ENCODE data around the gene SNRK.

The SNRK gene

DNA sequence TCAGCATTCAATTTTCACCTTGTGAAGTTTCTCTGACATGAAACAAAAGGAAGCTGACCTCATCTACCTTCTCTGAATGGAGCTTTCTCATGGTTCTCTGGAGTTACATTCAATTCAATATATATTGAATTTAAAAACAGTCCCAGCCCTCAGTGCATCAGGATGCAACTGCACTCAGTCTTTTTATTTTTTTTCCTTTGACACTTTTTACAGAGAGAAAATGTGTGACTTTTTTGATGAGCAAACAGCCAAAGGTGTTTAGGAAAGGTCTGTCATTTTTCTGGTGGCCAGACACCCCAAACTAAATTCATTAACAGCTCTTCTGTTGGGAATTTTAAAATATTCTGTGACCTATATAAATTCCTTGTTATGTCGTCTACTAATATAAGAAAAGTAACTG, 19.3 kb upstream of the SNRK start:
- in situ Hi-C loops (cut with MboI; ENCODE audit: low sequenced_read_pairs) = no loop called here

DNA sequence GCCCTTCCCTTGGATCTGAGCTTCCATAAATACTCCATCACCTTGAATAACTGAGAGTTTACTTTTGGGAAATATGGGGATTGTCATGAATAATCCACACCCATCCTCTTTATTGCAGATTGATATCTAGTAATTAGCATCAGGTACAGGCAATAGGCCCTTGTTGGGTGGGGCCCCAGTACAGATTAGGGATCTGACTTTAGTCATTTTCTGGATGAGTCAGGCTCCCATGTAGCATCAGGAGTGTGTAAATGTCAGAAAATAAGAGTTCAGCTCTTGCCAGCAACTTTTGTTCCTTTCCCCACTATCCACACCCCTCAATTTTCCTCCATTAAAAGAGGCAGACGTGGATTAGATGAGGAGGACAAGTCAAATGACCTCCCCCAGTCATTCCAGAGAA, 17.7 kb upstream of the SNRK start:
- in situ Hi-C loops (cut with MboI; ENCODE audit: low sequenced_read_pairs) = no loop called here

- in situ Hi-C loops (cut with MboI; ENCODE audit: low sequenced_read_pairs) = no loop called here
These were observed 16.3 kb upstream of the SNRK start for GRCh38 chr3:43270078-43270477.

DNA sequence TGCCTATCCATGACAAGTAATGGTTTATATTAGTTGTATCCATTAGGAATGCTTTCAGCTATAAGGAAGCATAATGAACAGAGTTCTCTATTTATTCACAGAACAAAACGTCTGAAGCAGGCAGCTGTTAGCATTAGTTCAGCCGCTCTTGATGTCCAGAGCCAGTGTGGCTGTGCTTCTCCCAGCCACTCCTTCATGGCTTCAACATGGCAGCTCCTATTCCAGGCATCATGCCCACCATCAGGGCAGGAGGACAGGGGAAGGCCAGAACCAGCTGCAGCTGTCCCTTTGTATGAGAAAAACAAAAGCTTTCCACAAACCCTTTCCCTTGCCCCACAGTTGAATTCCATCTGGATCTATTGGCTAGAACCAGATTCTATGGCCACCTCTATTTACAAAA, 12.9 kb upstream of the SNRK start:
- in situ Hi-C loops (cut with MboI; ENCODE audit: low sequenced_read_pairs) = no loop called here

GRCh38 chr3:43279082-43279481, 7.3 kb upstream of the SNRK start:
- in situ Hi-C loops (cut with MboI; ENCODE audit: low sequenced_read_pairs) = no loop called here

DNA sequence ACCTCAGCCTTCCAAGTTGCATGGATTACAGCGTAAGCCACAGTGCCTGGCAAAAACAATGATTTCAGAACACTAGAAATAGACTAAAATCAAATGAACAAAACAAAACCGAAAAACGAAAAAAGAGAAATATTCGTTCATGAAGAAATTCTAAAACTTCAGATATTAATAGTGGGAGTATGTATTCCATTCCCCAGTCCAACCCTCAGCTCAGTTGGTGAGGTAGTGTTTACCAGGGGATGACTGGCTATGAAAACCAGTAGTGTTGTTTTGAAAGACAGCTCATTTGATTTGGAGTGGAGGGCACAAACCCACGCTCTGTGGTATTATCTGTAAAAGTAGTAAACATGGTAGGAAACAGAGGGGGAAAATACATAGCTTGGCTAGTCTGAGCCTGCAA, 6.8 kb upstream of the SNRK start:
- in situ Hi-C loops (cut with MboI; ENCODE audit: low sequenced_read_pairs) = no loop called here

DNA sequence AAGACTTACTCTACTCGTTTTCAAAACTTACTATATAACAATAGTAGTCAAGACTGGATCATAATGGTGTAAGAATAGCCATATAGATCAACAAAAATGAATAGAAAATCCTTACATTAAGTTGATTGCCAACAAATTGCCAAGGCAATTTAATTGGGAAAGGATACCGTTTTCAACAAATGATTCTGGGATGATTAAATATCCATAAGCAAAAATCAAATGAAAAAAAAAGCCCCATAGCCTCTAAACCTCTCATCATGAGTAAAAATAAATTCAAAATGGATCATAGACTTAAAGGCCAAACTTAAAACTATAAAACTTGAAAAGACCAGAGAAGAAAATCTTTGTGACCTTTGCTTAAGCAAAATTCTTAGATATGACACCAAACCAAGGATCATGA, 5.3 kb upstream of the SNRK start:
- in situ Hi-C loops (cut with MboI; ENCODE audit: low sequenced_read_pairs) = no loop called here

- in situ Hi-C loops (cut with MboI; ENCODE audit: low sequenced_read_pairs) = no loop called here
These were observed 2.2 kb upstream of the SNRK start for GRCh38 chr3:43284171-43284570.

DNA sequence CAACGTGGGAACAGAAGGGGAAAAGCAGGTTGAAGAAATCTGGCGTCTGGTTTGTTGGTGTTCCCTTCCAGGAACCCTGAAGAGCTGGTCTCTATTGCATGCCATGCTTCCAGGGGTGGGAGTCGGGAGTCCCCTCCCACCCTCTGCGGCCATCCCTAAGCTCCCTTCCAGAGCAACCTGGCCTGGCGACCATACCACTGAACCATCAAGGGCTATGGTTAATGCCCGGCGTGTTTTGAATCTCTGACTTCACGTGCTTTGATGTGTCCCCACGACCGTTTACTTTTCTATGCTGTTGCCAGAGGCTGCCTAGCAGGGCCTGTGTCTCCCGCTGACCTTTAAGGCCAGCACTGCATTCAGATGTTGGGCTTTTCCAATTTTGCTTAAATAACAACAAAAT, 696 bp upstream of the SNRK start:
- in situ Hi-C loops (cut with MboI; ENCODE audit: low sequenced_read_pairs) = no loop called here

DNA sequence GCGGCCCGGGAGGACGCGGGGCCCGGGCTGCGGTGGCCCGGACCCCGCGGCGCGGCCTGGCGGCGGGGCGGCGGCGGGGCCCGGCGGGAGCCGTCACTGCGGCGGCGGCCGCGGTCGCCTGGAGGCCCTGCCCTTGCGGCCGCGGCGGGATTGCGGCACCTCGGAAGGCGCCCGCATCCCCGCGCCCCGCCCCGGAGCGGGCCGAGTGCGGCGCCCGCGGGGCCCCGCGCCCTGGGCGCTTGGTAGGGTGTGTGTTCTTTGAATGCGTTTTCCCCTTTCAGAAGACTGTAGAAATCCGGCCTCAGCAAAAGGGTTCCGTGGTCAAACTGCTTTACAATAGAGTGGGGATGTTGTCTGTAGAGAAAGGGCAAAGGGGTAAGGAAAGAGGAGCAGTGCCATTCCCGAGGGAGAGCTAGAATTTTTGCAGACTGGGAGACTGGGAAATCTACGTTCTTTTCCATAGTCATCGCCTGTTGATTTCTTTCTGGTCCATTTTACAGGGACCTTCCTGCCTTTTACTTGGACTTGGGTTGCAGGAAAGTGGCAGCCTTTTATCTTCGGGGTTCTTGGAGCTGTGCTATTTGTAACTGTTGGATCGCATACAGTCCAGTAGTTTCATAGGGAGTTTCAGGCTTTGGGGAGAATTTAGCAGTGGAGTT, 630 bp downstream of the SNRK start:
- in situ Hi-C loops (cut with MboI; ENCODE audit: low sequenced_read_pairs) = no loop called here

DNA sequence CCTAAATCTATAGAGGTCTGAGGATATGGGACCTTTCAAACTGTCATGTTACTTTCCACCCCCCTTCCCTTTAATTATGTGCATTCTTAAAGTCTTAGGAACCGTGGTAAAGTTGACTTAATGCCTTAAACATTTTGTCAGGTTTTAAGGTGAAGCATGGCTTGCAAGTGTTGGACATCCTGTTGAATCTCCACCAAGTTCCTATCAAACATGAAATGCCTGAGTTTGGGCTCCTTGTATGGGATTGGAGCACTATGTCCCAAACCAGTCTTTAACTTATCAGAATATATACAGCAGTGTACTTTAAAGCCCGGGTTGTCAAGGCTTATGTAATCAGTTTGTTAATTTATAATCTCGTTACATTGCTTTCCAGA, 1.1 kb downstream of the SNRK start:
- in situ Hi-C loops (cut with MboI; ENCODE audit: low sequenced_read_pairs) = no loop called here

DNA sequence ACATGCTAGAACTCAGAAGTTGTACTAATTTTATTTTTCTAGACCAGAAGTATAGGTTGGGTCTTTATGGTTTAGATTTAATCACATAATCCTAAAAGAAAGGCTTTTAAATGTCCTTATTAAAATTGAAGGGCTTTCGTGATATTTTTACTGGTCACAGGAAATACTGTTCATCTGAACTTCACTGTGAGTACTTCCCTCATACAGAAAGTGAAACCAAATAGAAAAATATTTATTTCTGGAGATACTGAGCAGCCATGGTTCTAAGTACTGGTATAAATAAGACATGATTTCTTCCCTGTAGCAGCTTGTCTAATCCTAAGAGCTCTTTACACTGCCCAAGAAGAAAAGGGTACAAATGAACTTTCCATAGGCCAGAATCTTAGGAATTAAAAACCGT, 2.0 kb downstream of the SNRK start:
- in situ Hi-C loops (cut with MboI; ENCODE audit: low sequenced_read_pairs) = no loop called here

- in situ Hi-C loops (cut with MboI; ENCODE audit: low sequenced_read_pairs) = no loop called here
These were observed 2.5 kb downstream of the SNRK start for GRCh38 chr3:43288850-43289249.

- in situ Hi-C loops (cut with MboI; ENCODE audit: low sequenced_read_pairs) = no loop called here
These were observed 3.1 kb downstream of the SNRK start for GRCh38 chr3:43289401-43289800.

DNA sequence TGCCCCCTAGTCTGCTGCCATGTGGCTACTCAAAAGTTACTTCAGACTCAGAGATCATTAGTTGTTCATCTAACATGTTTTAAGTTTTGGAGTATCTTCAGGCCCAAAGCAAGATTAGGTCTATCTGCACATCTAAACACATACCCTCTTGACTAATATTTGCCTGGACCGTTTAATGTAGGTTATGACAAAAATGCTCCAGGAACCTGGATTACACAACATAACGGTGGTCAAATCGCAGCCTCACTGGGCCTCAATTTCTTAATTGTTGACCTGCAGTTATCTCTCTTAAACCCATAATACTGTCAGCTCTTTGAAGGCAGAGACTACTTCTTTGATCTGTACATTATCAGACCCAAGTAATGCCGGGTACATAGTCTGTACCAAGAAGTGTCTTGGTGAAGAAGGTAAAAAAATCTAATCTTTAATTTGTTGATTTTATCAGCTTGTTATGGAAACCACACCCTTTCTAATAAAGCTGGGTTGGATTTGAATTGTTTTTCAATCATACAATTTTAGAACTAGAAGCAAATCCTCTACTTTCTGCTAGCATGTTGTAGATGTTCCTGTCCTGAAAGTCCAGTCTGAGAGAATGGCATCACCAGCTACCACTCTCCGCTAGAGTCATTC, 3.6 kb downstream of the SNRK start:
- in situ Hi-C loops (cut with MboI; ENCODE audit: low sequenced_read_pairs) = no loop called here

GRCh38 chr3:43290956-43291355, 4.6 kb downstream of the SNRK start:
- in situ Hi-C loops (cut with MboI; ENCODE audit: low sequenced_read_pairs) = no loop called here

GRCh38 chr3:43291546-43291945, 5.2 kb downstream of the SNRK start:
- in situ Hi-C loops (cut with MboI; ENCODE audit: low sequenced_read_pairs) = no loop called here

DNA sequence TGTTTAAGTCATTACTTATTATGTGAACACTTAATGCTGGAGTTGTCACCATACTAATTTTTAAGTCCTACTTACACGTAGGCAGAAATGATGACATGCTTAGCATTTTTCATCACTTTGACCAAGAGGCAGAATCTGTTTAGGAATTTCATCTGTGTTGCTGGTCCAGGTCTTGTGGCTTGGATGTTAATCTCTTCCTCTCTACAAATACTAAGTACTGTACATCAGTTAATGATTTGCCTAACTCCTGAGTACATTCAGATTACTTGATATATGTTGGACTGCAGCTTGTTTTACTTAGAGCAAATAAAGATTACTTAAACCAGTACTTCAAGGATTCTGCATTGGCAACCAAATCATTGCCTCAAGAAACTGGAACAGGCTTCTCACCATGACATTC, 8.6 kb downstream of the SNRK start:
- in situ Hi-C loops (cut with MboI; ENCODE audit: low sequenced_read_pairs) = no loop called here

DNA sequence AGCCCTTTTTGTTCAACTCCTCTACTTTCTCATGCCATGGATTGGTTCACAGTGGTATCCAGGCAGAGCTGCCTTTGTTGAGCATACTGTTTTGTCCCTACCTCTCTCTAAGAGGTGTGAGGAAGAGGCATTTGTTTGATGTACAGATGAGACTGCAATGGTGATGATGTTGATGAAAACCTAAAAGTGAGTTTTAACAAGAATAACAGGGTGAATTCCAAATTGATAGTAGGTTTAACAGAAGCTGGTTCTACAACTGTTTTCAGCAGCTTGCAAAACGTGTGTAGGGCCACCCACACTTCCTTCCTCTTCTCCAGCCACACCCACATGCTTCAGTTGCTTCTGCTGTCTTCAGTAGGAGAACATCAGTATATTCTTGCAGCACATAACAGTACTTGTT, 10.2 kb downstream of the SNRK start:
- in situ Hi-C loops (cut with MboI; ENCODE audit: low sequenced_read_pairs) = no loop called here

GRCh38 chr3:43298292-43298691, 12.0 kb downstream of the SNRK start:
- in situ Hi-C loops (cut with MboI; ENCODE audit: low sequenced_read_pairs) = no loop called here

- in situ Hi-C loops (cut with MboI; ENCODE audit: low sequenced_read_pairs) = no loop called here
These were observed 12.4 kb downstream of the SNRK start for GRCh38 chr3:43298761-43299160.

- in situ Hi-C loops (cut with MboI; ENCODE audit: low sequenced_read_pairs) = no loop called here
These were observed 16.0 kb downstream of the SNRK start for GRCh38 chr3:43302116-43302880.
